ENCODE measurements around the gene L3MBTL1.

L3MBTL1 gene

GRCh38 chr20:43508106-43508505, 609 bp downstream of the L3MBTL1 start:
- no peak for DNase-seq

DNA sequence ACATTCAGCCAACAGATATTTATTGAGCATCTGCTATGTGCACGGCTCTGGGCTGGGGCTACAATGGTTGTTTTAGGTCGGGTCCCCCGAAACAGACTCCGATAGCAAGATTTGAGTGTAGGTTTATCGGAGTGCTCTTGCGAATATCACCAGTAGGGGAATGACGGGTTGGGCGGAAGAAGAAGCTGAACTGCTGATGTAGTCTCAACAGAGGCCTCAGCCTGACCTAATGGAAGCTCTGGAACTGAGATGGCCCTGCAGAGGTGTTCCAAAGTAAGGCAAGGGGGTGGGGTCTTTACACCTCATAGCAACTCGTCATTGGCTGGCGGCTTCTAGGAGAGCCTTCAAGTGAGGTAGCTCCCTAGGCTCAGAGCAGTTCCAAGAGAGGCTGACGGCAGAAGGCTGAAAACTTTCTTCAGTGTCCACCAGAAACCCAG, 1.1 kb downstream of the L3MBTL1 start:
- DNase-seq = no peak

DNA sequence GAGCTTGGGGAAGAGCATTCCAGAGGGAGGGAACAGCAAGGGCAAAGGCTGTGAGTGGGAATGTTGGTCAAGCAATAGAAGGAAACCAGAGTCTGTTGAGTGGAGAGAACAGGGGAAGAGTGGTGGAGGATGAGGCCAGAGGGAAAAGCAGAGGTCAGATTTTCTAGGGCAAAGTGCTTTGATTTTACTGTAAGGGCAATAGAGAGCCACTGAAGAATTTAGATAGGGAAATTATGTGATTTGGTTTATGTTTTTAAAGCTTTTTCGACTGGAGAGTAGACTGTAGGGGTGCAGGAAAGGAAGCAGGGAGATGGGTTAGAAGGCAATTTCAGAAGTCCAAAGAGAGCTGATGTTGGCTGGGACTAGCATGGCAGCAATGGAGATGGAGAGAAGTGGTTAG, 4.4 kb downstream of the L3MBTL1 start:
- no peak for DNase-seq

DNA sequence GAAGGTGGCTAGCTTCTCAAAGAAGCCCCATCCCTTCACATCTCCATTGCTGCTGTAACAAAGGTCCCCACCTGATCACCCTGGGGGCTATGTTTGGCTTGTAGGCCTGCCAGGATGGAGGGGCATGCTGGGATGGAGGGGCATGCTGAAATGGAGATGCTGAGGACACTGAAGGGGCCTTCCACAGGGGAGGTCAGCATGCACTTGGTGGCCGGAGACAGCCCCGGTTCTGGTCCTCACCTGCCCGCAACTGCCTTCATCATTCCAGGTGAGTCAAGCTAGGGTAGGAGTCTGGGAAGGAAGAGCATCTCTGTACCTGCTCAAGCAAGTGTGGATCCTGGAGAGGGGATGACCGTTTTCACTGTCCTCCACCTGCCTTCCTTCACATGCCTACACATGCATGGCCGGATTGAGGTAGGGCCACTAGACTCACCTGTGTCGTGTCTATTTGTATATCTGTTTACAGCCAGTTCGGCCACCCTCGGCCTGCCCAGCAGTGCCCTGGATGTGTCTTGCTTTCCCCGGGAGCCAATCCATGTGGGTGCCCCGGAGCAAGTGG, 6.0 kb downstream of the L3MBTL1 start:
- no peak for DNase-seq

- DNase-seq = peak; percentile 83
Measured at GRCh38 chr20:43513931-43514647, 6.6 kb downstream of the L3MBTL1 start.

- DNase-seq = no peak
Measured at GRCh38 chr20:43514648-43514999, 7.1 kb downstream of the L3MBTL1 start.

- DNase-seq = no peak
Measured at GRCh38 chr20:43515628-43516027, 8.1 kb downstream of the L3MBTL1 start.

DNA sequence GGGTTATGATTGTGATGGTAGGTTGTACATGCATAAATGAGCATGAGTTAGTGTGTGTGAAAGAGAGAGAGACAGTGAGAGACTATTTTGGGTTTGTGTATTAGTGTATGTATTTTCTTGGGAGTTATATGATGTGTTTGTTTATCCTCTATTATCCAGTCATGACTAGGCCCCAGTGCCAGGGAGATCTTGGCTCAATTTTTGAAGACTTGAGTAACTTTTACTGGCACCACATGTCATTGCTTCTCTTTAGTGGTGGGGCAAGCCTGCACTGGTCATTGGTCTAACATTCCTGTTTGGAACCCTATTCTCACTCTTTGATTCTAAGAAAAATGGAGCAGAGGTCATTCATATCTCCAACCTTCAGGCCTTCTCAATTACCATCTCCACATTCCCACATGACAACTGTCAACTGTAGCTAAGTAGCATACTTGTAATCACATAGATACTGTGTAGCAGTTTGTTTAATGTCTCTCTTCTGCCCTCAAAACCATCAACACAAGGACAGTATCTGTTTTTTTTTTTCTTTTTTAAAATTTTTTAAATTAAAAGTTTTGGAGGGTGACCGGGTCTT, 8.8 kb downstream of the L3MBTL1 start:
- DNase-seq = no peak

- DNase-seq = no peak
Measured at GRCh38 chr20:43520074-43520630, 12.7 kb downstream of the L3MBTL1 start.

GRCh38 chr20:43525021-43525420, 17.5 kb downstream of the L3MBTL1 start:
- DNase-seq = no peak

DNA sequence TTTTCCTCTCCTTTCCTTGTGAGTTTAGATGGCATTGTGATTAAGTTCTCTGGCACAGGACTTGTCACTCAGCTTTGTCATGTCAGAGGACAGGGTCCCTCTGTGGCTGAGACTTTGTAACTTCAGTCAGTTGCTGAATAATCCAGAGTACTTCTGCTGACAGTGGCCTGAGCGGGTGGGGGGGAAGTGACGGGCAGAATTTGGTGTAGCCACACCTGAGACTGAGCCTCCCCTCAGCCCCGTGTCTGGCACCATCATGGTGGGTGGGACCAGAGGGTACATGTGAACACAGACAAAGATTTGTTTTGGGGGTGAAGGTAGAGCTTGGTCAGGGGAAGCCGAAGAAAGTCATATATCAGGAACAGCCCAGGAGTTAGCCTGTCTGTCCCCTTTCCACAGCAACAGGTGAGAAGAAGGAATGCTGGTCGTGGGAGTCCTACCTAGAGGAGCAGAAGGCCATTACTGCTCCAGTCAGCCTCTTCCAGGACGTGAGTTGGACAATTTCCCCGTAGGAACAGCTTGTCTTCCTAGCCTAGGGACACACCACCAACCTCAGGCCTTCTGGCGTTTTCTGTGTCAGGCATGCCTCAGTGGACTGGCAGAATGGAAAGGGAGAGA, 20.9 kb downstream of the L3MBTL1 start:
- DNase-seq = no peak

DNA sequence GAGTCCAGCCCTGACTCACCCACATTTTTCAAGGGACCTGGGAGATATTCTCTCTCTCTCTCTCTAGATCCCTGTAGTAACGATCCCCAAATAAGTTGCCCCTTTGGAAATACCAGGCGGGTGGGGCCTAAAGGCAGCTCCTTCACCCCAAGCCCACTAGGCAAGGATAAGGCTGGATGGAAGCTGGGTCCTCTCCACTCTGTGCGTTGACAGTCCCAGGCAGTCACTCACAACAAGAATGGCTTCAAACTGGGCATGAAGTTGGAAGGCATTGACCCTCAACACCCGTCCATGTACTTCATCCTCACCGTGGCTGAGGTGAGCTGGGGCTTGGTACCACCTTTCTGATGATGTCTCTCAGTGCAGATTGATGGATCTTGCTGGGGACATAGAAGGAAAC, 21.6 kb downstream of the L3MBTL1 start:
- no peak for DNase-seq

DNA sequence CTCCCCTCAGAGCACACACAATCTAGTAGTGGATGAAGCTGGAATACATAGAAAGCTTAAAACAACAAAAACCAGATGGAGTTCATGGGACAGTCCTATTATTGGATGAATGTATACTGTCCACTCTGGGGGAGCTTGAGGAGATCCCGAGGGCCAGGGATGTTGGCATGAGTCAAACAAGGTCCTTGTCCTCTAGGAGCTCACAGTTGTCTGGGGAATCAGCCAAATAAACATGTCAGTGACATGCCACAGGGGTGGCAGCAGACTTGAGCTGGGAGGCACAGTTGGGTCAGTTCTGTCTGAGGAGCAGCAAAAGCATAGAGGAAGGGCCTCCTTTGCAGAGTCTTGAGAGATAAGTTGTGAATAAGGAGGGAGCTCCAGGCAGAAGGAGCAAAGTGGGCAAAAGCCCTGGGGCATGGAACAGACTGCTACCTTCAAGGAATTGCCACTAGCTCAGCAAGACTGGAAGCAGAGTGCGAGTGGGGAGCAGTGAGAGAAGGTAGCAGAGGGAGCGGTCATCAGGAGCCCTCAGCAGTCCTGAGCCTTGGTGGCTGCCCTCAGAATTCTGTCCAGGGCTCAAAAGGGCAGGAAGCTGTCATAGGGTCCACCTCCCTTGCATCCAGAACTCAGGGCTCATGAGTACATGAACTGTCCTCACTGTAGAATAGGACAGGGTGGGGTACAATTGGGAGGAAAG, 22.1 kb downstream of the L3MBTL1 start:
- no peak for DNase-seq

GRCh38 chr20:43530321-43531090, 23.0 kb downstream of the L3MBTL1 start:
- DNase-seq = no peak

GRCh38 chr20:43531091-43531443, 23.6 kb downstream of the L3MBTL1 start:
- DNase-seq = no peak

DNA sequence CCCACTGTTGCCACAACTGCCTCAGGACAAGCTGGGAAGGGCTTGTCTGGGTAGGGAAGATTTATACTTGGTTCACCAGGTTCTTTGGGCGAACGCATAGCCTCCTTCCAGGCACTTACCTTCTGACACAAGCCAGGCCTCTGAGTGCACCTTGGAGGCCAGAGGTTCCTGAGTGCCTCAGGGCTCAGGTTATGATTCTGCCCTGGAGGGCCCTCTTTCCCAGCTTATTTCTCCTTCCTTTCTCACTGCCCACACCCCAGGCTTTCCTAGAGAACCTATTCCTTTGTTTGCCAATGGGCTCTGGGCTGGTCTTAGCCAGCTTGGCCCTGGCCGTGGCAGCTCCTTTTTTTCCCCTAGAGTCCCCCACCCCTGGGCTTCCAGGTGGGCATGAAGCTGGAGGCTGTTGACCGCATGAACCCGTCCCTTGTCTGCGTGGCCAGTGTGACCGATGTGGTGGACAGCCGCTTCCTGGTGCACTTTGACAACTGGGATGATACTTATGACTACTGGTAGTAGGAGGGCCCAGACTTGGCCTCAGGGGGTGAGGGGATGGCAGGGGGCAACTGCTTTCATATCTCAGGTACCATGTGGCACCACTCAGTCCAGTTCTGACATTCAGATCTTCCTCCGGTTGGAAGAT, 25.0 kb downstream of the L3MBTL1 start:
- no peak for DNase-seq

GRCh38 chr20:43533060-43533459, 25.6 kb downstream of the L3MBTL1 start:
- no peak for DNase-seq

GRCh38 chr20:43534016-43534415, 26.5 kb downstream of the L3MBTL1 start:
- DNase-seq = no peak

DNA sequence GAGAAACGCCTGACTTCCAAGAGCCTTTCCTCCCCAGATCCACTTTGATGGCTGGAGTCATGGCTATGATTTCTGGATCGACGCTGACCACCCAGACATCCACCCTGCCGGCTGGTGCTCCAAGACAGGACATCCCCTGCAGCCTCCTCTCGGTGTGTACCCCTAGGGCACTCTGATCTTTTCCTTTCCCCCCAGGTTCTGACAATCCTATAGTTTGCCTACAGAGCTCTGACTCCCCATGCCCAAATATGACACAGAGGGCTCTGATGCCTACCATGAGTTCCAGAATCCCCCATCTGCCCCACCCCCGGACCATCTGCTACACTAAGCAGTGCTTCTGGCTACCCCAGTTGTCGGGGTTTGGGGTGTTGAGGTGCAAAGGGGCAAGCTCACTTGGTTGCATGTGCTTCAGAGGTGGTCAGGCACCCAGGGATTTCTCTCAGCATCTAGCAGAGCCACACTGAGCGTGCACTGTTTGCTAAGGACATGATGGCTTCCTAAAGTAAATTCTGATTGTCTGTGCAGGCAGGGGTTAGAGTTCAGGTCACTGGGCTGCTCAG, 27.4 kb downstream of the L3MBTL1 start:
- DNase-seq = no peak

GRCh38 chr20:43535370-43536004, 28.0 kb downstream of the L3MBTL1 start:
- no peak for DNase-seq
